GM21576 (cell line): ENCODE data around the gene DYNC1I1.

Experiments used
- ATAC-seq: cut with Tn5 transposase; IDR thresholded peaks from one replicate; pipeline ENCODE4 v1.9.1; 2021; ENCODE audit warnings: mild to moderate bottlenecking, moderate library complexity; ENCODE audit not compliant: unreplicated experiment

Gene DYNC1I1

DNA sequence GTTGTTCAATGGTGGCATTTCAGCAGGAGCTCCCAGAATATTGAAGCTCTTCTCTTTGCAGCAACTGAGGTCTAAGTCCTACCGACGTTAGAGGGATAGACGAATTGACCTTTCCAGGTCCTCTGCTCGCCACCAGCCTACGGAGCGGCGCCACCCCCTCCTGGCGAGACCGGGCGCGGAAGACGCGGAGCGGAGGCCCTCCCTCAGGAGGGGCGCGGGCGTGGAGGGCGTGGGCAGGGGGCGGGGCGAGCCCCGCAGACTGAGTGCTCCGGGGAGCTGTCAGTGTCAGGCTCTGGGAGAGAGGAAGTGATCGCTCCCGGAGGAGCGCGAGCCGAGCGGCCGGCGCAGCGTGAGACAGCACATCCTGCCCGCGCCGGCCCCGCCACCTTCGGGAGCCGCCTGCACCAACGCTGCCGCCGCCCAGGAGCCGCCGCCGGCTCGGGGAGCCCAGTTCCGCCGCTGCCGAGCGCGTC lies at the start of gene DYNC1I1:
Gene DYNC1I1 (plus strand): TSS at position 257 of the 473 bp plus-strand sequence. CDS start 32,176 bp downstream, outside the sequence.
- ATAC-seq, result peak; percentile 88

DNA sequence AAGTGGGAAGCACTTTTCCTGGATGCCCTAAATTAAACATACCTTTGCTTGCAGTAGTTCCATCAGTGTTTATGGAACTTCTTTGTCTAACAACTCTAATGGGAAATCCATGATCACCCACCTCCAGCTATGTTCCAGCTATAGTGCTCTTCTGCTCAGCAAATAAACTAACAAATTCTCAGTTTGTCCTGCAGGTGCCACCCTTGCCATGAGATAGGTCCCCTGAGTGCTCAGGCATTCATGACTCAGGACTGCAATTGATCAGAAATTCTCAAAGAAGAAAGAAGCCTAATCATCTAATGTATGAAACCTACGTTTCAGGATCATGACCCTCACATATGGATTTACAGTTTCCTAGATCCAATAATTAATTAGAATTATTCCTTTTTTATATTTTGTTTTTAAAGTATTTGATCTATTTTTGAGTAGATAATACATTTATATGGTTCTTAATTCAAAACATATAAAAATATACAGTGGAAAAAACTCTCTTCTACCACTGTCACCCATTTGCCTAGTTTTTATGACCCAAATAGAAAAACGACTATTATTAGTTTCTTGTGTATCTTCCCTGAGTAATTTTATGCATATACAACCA lies 48.7 kb upstream of the DYNC1I1 start:
- no peak for ATAC-seq

DNA sequence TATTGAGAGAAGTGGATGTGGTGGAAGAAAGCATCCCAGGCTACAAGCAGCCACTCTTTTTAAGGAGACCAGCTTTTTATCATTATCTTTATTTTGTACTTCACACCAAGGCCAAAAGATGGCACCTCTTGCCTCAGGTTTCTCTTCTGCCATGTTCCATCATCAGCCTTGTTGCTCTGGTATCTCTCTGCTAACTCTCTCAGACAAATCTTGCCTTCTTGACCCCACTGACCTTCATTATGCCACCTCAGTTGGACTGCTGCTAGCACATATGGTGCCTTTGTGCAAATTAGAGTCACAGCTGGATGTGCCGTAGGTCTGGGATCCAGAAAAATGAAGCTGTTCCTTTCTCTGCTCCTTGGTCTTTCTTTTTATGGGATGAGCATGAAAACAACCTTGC lies 47.1 kb upstream of the DYNC1I1 start:
- no peak for ATAC-seq

DNA sequence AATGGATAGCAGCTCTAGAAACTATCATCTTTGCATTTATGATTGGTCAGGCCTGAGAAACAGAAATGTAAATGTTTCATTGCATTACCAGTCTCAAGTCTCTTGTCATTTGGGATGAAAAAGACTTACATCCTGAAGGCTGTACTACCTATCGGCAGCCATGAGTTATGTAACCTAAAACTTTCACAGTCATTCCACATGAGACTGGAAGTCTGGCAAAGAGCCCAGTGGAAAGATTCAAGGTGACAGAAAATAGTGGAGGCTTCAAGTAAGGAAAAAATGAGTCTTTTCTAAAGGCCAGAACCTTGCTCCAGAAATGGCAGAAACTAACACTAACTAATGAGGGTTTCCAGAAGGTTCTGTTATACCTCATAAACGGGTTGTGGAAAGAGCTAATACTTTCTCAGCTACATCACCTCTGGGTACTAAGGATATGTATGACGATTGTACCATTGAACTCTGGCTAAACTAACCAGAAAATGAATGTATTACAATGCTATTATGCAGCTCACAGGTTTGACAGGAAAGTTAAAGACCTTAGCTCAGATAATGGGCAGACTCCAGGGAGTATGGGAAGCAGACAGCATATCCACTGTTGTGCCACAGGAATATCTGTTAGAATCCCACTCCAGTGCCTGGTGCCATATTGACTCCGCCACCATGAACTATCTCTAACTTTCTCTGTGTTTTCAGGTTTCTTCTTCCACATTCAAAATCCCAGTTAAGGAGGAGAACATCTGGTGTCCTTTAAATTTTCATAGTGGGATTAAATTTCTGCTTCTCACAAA lies 41.7 kb upstream of the DYNC1I1 start:
- no peak for ATAC-seq

DNA sequence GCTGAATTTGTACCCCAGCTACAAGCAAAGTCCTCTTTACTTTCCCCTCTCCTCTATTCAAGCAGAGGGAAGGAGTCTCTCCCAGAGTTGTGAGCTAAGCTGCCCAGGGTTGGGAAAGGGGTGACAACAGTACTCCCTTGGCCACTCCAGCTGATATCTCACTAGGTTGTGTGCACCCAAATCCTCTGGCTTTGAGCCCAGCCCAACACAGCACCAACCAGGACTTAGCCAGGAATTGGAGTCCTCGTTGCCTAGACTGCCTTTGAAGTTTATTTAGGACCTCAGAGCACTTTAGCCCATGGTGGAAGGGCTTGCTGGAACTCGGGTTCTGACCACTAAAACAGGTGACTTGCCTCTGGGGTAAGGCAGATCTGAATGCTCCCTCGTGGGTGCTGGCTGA lies 35.7 kb upstream of the DYNC1I1 start:
- ATAC-seq, result no peak

DNA sequence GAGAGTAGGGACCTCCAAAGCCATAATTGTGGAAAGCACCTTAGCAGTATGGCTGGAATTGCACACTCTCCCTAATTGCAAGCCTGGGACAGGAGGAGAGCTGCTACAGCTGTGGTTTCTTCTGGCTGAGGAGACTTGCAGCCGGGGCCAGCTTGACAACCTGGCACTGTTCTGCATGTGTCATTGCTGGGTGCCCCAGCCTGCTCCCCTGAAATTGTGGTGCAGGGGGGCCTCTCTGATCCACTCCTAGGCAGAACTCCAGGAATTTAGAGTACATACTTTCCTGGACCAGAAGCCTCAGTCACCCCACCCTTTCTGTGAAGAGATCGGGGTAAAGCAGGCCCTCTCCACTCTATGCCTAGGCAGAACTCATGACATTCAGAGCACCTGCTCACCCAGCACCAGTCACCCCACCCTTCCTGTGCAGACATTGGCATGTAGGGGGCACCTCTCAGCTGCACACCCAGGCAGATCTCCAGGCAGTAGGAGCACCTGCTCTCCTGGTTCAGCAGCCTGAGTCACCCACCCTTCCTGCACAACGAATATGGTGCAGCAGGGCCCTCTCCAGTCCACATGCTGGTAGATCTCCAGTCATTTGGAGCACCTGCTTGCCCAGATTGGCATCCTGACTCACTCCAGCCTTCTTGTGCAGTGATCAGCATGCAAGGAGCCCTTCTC lies 34.4 kb upstream of the DYNC1I1 start:
- ATAC-seq, result no peak

DNA sequence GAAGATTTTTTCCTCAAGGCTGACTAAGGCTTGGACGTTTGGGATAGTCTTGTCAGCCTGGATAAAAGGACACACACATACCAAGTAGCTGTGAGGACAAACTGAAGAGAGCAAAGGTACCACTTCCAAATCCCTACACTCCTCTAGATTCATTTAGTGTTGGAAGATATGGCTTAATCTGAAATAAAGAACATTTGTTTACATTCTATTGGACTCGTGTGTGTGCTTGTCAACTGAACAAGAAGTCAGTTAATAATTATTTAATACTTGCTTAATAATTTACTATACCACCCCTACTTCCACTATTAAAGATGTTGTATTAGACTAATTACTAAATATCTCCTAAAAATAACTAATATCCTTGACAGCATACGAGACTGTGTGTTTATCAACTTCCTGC lies 23.3 kb upstream of the DYNC1I1 start:
- ATAC-seq, result no peak

DNA sequence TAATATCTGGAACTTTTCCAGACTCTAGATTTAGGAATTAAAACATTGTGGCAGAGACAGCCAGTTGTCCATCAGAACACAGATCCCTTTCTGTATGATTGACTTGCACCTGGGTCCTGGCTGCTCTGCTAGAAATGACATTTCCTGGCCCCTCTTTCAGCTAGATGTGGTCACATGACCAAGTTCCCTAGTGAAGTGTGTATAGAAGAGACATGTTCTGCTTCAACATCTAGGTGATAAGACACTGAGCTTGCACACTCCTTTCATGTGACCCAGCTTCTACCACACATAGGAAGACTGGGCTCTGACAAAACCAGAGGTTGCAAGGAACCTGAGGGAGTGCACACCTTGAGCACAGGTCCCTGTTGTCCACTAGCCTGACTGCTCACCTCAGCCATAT lies 22.8 kb upstream of the DYNC1I1 start:
- no peak for ATAC-seq

DNA sequence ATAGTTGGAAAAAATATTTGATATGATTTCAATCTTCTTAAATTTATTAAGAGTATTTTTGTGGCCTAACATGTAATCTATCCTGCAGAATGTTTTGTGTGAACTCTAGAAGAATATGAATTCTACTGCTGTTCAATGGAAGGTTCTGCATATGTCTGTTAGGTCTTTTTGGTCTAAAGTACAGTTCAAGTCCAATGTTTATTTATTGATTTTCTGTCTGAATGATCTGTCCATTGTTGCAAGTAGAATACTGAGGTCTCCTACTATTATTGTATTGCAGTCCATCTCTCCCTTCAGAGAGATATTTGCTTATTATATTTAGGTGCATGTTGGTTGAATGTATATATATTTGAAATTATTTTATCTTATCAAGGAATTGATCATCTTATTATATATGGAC lies 18.9 kb upstream of the DYNC1I1 start:
- ATAC-seq, result no peak

DNA sequence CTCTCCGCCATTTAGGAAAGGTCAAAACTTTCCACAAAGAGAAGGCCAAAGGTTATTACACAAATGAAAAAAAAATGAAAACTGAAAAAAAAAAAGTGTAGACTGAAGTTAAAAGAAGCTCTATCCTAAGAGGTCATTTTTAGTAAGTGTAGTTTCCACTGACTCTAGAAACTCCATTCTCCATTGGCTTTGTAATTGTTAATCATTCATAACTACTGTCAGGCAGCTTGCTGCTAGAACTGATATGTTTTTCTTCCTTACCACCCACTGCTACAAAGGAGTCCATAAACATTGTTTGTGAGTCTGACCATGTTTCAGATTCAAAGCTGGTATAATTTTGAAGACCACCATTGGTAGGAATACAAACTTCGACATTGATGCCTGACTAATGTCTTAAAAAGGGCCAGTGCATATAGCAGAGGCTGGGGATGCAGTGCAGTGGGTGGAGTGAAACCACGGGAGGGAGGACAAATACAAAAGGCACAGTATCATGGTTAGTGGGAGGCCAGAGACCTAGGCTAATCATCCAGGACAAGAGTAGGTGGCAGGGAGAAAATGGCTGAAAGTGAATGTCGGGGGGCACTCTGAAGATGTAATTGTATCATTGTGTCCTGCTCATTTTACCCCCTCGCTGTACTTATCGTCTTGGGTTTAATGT lies 16.9 kb upstream of the DYNC1I1 start:
- ATAC-seq, result no peak

DNA sequence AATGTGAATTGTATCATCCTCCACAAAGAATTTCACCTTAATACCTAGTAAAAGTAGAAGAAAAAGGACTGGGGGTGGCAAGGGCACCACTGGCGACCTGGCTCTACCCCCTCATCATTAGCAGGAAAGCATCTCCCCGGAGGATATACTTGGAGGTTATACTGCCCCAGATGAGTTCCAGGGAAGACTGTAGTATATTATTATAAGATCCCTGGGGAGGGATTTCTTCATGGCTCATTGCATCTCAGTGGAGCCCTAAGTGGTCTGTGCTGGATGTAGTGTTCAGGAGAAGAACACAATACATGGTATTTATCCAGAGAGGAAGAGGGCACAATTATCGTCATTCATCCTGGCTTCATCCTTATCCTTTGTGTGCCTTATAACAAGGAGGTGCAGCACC lies 14.2 kb upstream of the DYNC1I1 start:
- ATAC-seq, result no peak

DNA sequence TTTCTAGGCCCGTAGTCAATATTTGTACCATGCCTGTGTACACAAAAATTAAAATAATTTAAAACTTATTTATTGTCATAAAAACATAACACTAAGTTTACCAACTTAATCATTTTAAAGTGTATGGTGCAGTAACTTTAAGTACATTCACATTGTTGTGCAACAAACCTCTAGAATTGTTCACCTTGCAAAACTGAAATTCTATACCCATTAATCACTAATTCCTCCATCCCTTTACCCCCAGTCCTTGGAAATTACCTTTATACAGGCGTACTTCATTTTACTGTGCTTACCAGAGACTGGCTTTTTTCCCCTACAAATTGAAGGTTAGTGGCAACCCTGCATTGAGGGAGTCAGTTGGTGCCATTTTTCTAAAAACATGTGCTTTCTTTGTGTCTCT lies 6.3 kb upstream of the DYNC1I1 start:
- ATAC-seq, result no peak

DNA sequence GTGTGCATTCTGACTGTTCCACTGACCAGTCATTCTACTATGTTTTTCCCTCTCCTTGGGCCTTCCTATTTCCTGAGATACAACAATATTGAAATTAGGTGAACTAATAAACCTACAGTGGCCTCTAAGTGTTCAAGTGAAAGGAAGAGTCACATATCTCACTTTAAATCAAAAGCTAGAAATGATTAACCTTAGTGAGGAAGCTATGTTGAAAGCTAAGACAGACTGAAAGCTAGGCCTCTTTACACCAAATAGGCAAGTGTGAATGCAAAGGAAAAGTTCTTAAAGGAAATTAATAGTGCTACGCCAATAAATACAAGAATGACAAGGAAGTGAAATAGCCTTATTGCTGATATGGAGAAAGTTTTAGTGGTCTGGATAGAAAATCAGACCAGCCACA lies 5.7 kb upstream of the DYNC1I1 start:
- no peak for ATAC-seq

DNA sequence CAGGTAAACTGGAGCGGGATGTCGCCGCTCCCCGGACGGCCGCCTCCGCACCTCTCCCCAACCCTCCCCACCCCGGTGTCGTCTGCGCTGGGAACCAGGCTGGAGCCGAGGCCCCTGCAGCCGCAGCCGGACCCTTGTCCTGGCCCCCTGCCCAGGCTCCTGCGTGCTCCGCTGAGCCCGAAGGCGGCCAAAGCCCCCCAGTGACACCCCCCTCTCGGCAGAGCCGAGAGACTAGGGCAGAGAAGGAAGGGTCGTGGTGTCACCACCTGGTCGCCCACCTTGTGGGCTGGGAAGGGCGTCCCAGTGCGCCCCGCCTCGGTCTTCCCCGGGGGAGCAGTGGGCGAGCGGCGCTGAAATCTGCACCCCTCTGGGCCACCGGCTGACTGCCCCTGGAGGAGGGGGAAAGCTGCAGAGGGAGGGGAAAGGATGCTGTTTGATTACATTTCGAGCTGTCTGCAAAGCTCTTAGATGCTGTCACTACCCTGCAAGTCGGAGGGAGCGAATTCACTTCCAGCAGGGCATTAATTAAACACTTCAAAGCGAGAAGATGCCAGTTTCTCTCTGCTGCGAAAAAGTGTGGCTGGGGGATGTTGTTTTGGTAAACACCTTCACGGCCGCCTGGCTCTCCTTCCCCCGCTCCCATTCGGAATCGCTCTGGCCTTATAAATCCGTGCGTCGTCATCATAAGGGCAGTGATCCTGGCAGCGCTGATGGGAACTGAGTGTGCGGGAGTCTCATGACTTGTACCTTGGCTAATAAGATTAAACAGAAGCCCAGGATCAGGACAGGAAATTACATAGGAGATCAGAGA lies 622 bp downstream of the DYNC1I1 start:
- no peak for ATAC-seq

DNA sequence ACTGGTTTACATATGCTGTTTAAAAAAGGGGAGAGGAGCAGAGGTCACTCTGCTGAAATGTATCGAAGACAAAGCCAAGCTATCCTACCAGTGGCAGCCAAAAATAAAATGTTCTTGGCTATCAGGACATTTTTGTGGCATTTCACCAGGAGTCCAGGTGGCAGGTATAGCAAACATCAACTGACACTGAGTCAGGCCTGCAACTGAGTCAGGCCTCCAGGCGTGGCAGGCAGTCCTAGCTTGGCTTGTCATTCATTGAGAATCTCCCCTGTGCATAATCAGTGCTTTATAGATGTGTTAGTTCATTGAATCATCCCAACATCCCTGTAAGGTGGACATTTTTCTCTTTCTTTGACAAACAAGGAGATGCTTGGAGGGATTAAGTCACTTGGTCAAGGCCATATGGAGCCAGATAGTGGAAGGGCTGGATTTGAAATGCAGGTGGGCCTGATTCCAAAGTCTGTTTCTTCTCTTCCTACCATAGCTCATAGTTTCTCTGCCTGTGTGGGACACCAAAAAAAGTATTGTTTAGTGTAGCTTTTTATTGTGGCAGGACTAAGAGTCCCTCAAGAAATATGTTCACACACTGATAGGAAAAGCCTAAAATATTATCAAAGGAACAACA lies 4.3 kb downstream of the DYNC1I1 start:
- no peak for ATAC-seq

DNA sequence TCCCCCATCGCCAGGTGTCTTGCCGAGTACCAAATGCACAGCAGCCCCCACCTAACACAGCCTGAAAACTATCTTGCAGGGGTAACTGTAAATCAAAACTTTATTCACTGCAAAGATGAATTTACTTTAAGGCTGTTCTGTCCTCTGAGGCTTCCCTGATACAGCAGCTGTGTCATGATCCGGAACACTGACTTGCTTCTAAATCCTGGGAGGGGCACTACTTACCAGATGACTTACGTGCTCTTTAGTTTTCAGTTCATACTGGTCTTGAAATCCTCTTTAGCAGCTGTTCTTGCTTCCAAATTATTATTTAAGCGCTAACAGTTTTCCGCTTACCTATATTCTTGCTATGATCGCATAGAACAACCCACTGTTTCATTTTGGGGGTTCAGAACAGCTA lies 4.9 kb downstream of the DYNC1I1 start:
- no peak for ATAC-seq

DNA sequence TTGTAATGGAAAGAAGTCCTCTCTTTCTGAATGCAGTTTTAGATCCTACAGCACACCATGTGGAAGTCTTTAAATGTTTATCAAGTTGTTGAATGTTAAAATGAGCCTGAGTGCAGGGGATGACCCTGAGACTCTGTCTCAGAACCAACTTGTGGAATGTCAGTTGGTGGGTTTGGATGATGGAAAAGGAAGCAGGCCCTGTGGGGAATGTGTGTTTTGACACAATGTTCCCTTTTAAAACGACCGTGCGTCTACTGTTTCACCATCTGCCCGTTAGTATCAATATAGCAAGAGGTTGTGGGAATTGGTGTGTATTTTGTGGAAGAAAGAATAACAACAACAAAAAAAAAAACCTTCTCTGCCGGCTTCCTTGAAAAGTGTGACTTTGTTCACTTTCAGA lies 8.3 kb downstream of the DYNC1I1 start:
- no peak for ATAC-seq

DNA sequence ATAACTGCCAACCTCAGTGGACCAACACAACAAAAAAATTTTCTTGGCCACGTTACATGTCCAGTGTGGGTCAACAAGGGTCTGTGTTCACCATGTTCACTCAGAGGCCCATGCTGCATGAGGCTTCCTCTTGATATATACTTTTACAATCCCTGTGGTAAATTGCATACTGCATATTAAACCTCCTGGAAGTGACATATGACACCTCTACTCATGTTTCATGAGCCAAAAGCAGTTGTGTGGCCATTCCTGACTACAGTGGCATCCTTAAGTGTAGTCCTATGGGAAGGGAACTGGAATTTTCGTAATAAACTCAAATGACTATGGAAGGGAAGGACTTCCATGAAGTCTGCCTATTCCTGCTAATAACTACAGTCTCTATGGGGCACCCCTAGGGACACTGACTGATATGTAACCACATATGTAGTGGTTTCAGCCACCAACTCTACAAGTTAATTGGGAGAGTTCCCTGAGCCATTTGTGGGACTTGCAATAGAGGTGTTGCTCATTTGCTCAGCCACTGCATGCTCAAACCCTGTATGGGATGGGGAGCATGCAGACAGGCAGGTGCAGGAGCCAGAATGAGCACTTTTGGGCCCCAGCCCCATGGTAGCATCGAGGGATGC lies 9.7 kb downstream of the DYNC1I1 start:
- ATAC-seq, result no peak

DNA sequence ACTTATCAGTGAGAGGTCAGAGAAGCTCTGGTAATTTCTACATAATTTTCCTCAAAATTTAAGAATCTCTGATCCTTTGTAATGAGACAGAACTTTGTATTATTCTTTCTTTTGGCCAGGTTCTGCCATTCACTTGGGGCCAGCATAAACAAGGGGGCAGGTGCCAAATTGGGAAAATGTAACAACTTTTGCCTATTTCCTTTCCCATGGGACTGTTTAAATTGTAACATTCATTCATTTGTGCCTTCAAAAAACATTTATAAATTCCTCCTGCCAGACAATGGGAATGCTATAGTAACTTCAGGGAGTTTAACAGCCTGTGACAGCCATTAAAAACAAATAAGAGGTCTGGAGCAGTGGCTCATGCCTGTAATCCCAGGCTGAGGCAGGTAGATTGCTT lies 12.4 kb downstream of the DYNC1I1 start:
- ATAC-seq, result no peak

DNA sequence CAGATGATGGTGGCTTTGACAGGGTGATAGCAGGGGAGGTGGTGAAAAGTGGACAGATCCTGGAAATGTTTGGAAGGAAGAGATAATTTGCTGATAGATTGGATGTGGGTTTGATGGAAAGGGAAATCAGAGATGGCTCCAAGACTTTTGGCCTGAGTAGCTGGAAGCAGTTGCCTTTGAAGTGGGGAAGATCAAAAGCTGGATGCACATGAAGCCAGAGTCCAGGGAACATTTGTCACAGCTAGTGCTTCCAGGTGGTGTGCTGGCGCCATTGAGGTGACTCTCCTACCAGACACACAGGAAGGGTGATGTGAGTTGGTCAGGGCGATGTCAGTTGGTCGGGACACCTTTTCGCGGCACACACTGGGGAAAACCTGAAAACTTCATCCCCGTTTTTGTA lies 15.9 kb downstream of the DYNC1I1 start:
- no peak for ATAC-seq
